Jurkat, Clone E6-1 (cell line): ENCODE data around the gene FAM234B.
A peak's percentile ranks its signal among the peaks of the same experiment; 100 is the strongest.
"Not testable (repeated sequence)": the region's sequence is repeated elsewhere in the genome, so short reads cannot be mapped to it uniquely, and the experiment has no call there.

Experiments
- DNase-seq: peaks from one replicate; pipeline ENCODE4 v3.0.0-alpha.2; 2011; ENCODE audit warnings: low read depth, low spot score
- H3K4me3 ChIP-seq: 2 replicates; pipeline ENCODE4 v1.5.1; 2011; ENCODE audit warnings: mild to moderate bottlenecking, low read length, control low read depth, moderate library complexity

The FAM234B gene

GRCh38 chr12:13044906-13045299 lies 722 bp downstream of the FAM234B start:
- no peak for DNase-seq

GRCh38 chr12:13045816-13046215 lies 1.6 kb downstream of the FAM234B start:
- H3K4me3 ChIP-seq: no peak overlapping the region
- no peak for DNase-seq

More at GRCh38 chr12:13044906-13045299, 722 bp downstream of the FAM234B start:
- peak overlapping the region; percentile 81 for H3K4me3 ChIP-seq

- H3K4me3 ChIP-seq: no peak overlapping the region
- DNase-seq: no peak
Measured at GRCh38 chr12:13046964-13047363, 2.8 kb downstream of the FAM234B start.

- no peak overlapping the region for H3K4me3 ChIP-seq
- no peak for DNase-seq
Measured at GRCh38 chr12:13049816-13050215, 5.6 kb downstream of the FAM234B start.

GRCh38 chr12:13052421-13052820 lies 8.2 kb downstream of the FAM234B start:
- H3K4me3 ChIP-seq: no peak overlapping the region
- no peak for DNase-seq

- H3K4me3 ChIP-seq, DNase-seq: not testable (repeated sequence)
Measured at GRCh38 chr12:13053617-13054016, 9.4 kb downstream of the FAM234B start.

GRCh38 chr12:13060581-13060980 lies 16.4 kb downstream of the FAM234B start:
- DNase-seq: no peak
- no peak overlapping the region for H3K4me3 ChIP-seq

- DNase-seq: no peak
- no peak overlapping the region for H3K4me3 ChIP-seq
Measured at GRCh38 chr12:13061377-13061776, 17.2 kb downstream of the FAM234B start.

- no peak overlapping the region for H3K4me3 ChIP-seq
- no peak for DNase-seq
Measured at GRCh38 chr12:13062669-13063068, 18.5 kb downstream of the FAM234B start.

- no peak for DNase-seq
- no peak overlapping the region for H3K4me3 ChIP-seq
Measured at GRCh38 chr12:13066014-13066413, 21.8 kb downstream of the FAM234B start.

GRCh38 chr12:13066459-13066858 lies 22.3 kb downstream of the FAM234B start:
- H3K4me3 ChIP-seq: no peak overlapping the region
- no peak for DNase-seq

GRCh38 chr12:13067322-13067721 lies 23.1 kb downstream of the FAM234B start:
- peak; percentile 20 for DNase-seq
- no peak overlapping the region for H3K4me3 ChIP-seq

GRCh38 chr12:13069380-13069779 lies 25.2 kb downstream of the FAM234B start:
- no peak overlapping the region for H3K4me3 ChIP-seq
- DNase-seq: no peak

GRCh38 chr12:13071305-13072280 lies 27.4 kb downstream of the FAM234B start:
- no peak overlapping the region for H3K4me3 ChIP-seq
- DNase-seq: no peak

GRCh38 chr12:13073173-13073572 lies 29.0 kb downstream of the FAM234B start:
- H3K4me3 ChIP-seq: no peak overlapping the region
- no peak for DNase-seq

- H3K4me3 ChIP-seq: no peak overlapping the region
- no peak for DNase-seq
Measured at GRCh38 chr12:13074396-13075117, 30.4 kb downstream of the FAM234B start.

- no peak overlapping the region for H3K4me3 ChIP-seq
- DNase-seq: no peak
Measured at GRCh38 chr12:13075118-13075480, 30.9 kb downstream of the FAM234B start.

GRCh38 chr12:13075786-13076570 lies 31.8 kb downstream of the FAM234B start:
- H3K4me3 ChIP-seq: no peak overlapping the region
- DNase-seq: no peak

- H3K4me3 ChIP-seq: no peak overlapping the region
- DNase-seq: no peak
Measured at GRCh38 chr12:13079440-13079906, 35.3 kb downstream of the FAM234B start.
